ENCODE results near the gene PRR7.

DNA sequence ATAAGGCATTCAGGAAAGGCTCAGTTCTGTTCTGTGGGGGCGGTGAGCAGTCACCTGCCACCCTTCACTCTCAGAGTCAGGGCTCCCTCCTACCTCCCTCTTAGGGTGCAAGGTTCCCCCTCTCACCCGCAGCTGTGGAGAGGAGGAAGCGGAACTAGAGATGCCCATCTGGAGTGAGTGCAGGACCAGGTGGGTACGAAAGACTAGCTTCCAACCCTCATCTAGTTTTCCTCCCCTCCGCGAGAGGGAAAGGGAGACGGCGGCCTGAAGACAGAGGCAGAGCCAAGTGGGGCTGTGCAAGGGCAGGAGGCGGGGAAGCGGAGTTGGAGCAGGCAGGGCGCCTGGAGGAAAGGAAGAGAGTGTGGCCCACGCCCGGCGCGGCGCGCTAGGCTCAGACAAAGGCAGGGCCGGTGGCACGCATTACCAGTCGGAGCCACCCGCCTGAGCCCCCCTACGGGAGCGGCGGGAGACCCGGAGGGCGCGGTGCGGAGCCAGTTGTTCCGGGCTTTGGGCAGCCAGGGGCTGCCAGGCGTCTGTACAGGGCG, 7.3 kb downstream of the PRR7 start:
- TF ChIP-seq, protein P1, sequence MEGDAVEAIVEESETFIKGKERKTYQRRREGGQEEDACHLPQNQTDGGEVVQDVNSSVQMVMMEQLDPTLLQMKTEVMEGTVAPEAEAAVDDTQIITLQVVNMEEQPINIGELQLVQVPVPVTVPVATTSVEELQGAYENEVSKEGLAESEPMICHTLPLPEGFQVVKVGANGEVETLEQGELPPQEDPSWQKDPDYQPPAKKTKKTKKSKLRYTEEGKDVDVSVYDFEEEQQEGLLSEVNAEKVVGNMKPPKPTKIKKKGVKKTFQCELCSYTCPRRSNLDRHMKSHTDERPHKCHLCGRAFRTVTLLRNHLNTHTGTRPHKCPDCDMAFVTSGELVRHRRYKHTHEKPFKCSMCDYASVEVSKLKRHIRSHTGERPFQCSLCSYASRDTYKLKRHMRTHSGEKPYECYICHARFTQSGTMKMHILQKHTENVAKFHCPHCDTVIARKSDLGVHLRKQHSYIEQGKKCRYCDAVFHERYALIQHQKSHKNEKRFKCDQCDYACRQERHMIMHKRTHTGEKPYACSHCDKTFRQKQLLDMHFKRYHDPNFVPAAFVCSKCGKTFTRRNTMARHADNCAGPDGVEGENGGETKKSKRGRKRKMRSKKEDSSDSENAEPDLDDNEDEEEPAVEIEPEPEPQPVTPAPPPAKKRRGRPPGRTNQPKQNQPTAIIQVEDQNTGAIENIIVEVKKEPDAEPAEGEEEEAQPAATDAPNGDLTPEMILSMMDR (IDR thresholded peaks at IDR 0.05), result no peak
- TF ChIP-seq POLR2A (IDR thresholded peaks at IDR 0.05), result no peak
- TF ChIP-seq POLR2AphosphoS5 (IDR thresholded peaks at IDR 0.05; ENCODE audit: insufficient read depth in 1 of 2, low read depth in 1 of 2), result no peak
